Fibroblast of lung (primary cell): ENCODE data around the gene LRRC39. TPM values are rescaled to one million over a fixed set of nuclear protein-coding genes. Genes with fewer than 3 reads are reported as not detected.
A peak's percentile ranks its signal among the peaks of the same experiment; 100 is the strongest.

Experiments used
- DNase-seq, 2 donors: peaks; one replicate each; pipeline versions ENCODE4 v3.0.0 to v3.0.0-alpha.2; 2010; ENCODE audit warnings: low read depth in 2 of 2
- H2AFZ ChIP-seq: 2 replicates; pipeline ENCODE4 v1.5.1; 2012; ENCODE audit warnings: low read length, control low read depth, inconsistent platforms
- H3K27ac ChIP-seq: 2 replicates; pipeline ENCODE4 v1.5.1; 2011; ENCODE audit warnings: low read length, control low read depth; ENCODE audit not compliant: insufficient read depth
- H3K27me3 ChIP-seq: 2 replicates; pipeline ENCODE4 v1.5.1; 2011; ENCODE audit warnings: mild to moderate bottlenecking, low read length; ENCODE audit not compliant: control insufficient read depth, insufficient read depth
- H3K36me3 ChIP-seq: 2 replicates; pipeline ENCODE4 v1.5.1; 2011; ENCODE audit warnings: low read length; ENCODE audit not compliant: control insufficient read depth, insufficient read depth
- H3K4me1 ChIP-seq: 2 replicates; pipeline ENCODE4 v1.5.1; 2011; ENCODE audit warnings: low read length; ENCODE audit not compliant: control insufficient read depth, insufficient read depth; ENCODE audit errors: extremely low read depth
- H3K4me2 ChIP-seq: 2 replicates; pipeline ENCODE4 v1.5.1; 2011; ENCODE audit warnings: low read length, control low read depth; ENCODE audit not compliant: insufficient read depth; ENCODE audit errors: extremely low read depth
- H3K4me3 ChIP-seq, 4 experiments: fragments of 200-600 bp in 1 of 4; sonication (generic) in 1 of 4; replicated peaks in 1 of 4; 2 replicates each; pipeline ENCODE4 v1.5.1; 2011 to 2016; ENCODE audit warnings: low read length in 4 of 4, low read depth in 3 of 4, mild to moderate bottlenecking in 3 of 4, control low read depth in 2 of 4, inconsistent platforms in 1 of 4, mixed read lengths in 1 of 4; ENCODE audit not compliant: insufficient read depth in 1 of 4; ENCODE audit errors: control extremely low read depth in 1 of 4
- H3K79me2 ChIP-seq: 2 replicates; pipeline ENCODE4 v1.5.1; 2012; ENCODE audit warnings: mild to moderate bottlenecking, low read length, inconsistent platforms; ENCODE audit not compliant: control insufficient read depth, insufficient read depth
- H3K9ac ChIP-seq: 2 replicates; pipeline ENCODE4 v1.5.1; 2011; ENCODE audit warnings: mild to moderate bottlenecking, low read length, control low read depth; ENCODE audit not compliant: insufficient read depth
- H3K9me3 ChIP-seq: 2 replicates; pipeline ENCODE4 v1.5.1; 2012; ENCODE audit warnings: low read depth, low read length; ENCODE audit not compliant: control insufficient read depth, insufficient read depth
- H4K20me1 ChIP-seq: 2 replicates; pipeline ENCODE4 v1.5.1; 2011; ENCODE audit warnings: low read length; ENCODE audit not compliant: control insufficient read depth, insufficient read depth; ENCODE audit errors: extremely low read depth
- CTCF ChIP-seq, 2 donors: IDR thresholded peaks in 1 of 2; conservative IDR thresholded peaks in 1 of 2; 1 replicate in 1 of 2; 2 replicates in 1 of 2; pipeline ENCODE4 v1.5.1; 2011 to 2012; ENCODE audit warnings: low read length in 2 of 2, control low read depth in 1 of 2, inconsistent platforms in 1 of 2, low read depth in 1 of 2, mild to moderate bottlenecking in 1 of 2
- EZH2 ChIP-seq: IDR thresholded peaks from 2 replicates; pipeline ENCODE4 v1.5.1; 2012; ENCODE audit warnings: low read length, control low read depth, mild to moderate bottlenecking; ENCODE audit errors: missing control alignments
- polyA plus RNA-seq, 2 donors: library from polyadenylated mRNA; depleted of rRNA in 1 of 2; stranded (reverse) in 1 of 2; unstranded in 1 of 2; fragments of >200 nt; gene quantifications; 2 replicates each; pipeline ENCODE4 v1.2.1, GENCODE V29; 2011 to 2012; ENCODE audit warnings: missing spikeins in 1 of 2
- total RNA-seq: library from RNA; depleted of rRNA; stranded (reverse); fragments of >200 nt; gene quantifications from 2 replicates; pipeline ENCODE4 v1.2.1, GENCODE V29; 2014

Gene LRRC39
- total and polyA plus RNA-seq, 2 donors (not counting 1 experiment from before 2014, with no cell fraction given): 0.50 to 0.64 TPM

GRCh38 chr1:100131623-100132022, 46.4 kb downstream of the LRRC39 start:
- H3K9ac ChIP-seq: no peak overlapping the region
- H3K4me3 ChIP-seq: peak overlapping the region; percentile 82 to 89 (median 86)

GRCh38 chr1:100130552-100131077, 47.4 kb downstream of the LRRC39 start:
- H2AFZ ChIP-seq: no peak overlapping the region
- no peak overlapping the region for H3K4me3 ChIP-seq
- H4K20me1 ChIP-seq: no peaks in the 10 kb centered on the region
- peaks cover 40% of the 10 kb centered on the region for H3K79me2 ChIP-seq
- TF ChIP-seq CTCF (conservative IDR thresholded peaks at IDR 0.05 in 1 of 2, IDR thresholded peaks at IDR 0.05 in 1 of 2; ENCODE audit: low read depth in 1 of 2, low read length in 2 of 2): no peak
- TF ChIP-seq EZH2: no peak
- peaks cover 9% of the 10 kb centered on the region for H3K4me1 ChIP-seq
- H3K27me3 ChIP-seq: no peaks in the 10 kb centered on the region
- no peaks in the 10 kb centered on the region for H3K9me3 ChIP-seq
- H3K27ac ChIP-seq: no peak overlapping the region
- no peaks in the 10 kb centered on the region for H3K36me3 ChIP-seq
- peak overlapping the region; percentile 41 for H3K4me2 ChIP-seq
- peak in 1 of 2 donors; percentile 48 for DNase-seq
- H3K9ac ChIP-seq: no peak overlapping the region

More at GRCh38 chr1:100131623-100132022, 46.4 kb downstream of the LRRC39 start:
- no peaks in the 10 kb centered on the region for H3K27me3 ChIP-seq
- no peak for TF ChIP-seq EZH2
- TF ChIP-seq CTCF (conservative IDR thresholded peaks at IDR 0.05 in 1 of 2, IDR thresholded peaks at IDR 0.05 in 1 of 2; ENCODE audit: low read depth in 1 of 2, low read length in 2 of 2): no peak
- peak overlapping the region; percentile 91 for H3K4me2 ChIP-seq
- no peak overlapping the region for H3K27ac ChIP-seq
- no peaks in the 10 kb centered on the region for H4K20me1 ChIP-seq
- no peaks in the 10 kb centered on the region for H3K36me3 ChIP-seq
- peaks cover 43% of the 10 kb centered on the region for H3K79me2 ChIP-seq
- peak overlapping the region; percentile 18 for H2AFZ ChIP-seq
- peaks cover 9% of the 10 kb centered on the region for H3K4me1 ChIP-seq
- no peak for DNase-seq
- H3K9me3 ChIP-seq: no peaks in the 10 kb centered on the region

DNA sequence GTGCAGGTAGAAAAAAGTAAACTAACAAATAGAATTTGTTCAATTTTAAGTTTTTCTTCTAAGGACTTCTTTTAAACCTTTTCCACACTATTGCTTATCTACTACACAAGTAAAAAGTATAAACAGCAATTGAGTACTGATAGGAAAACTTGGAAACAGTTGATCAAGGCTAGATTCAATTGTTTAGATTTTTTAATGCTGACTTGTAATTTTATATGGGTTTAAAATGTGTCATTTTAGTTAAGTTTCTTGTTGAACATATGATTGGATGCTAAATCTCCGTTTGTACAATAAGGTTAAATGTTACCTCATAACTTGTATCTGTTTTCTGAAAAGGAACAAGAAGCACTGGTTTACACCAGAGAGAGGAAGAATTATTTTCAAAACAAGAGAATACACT, 50.8 kb downstream of the LRRC39 start:
- Histone ChIP-seq H3K4me3 (no peak overlapping the region), H3K9ac (no peak overlapping the region), H2AFZ (no peak overlapping the region), H3K9me3 (no peaks in the 10 kb centered on the region), H3K27ac (no peak overlapping the region), H3K4me1 (peaks cover 6% of the 10 kb centered on the region), H3K4me2 (no peak overlapping the region), H3K36me3 (no peaks in the 10 kb centered on the region), H3K27me3 (no peaks in the 10 kb centered on the region), H4K20me1 (no peaks in the 10 kb centered on the region), H3K79me2 (peaks cover 23% of the 10 kb centered on the region)
- no peak for TF ChIP-seq CTCF (conservative IDR thresholded peaks at IDR 0.05 in 1 of 2, IDR thresholded peaks at IDR 0.05 in 1 of 2; ENCODE audit: low read depth in 1 of 2, low read length in 2 of 2)
- TF ChIP-seq EZH2: no peak
- no peak for DNase-seq
